Thoracic aorta (tissue), 2 donors: ENCODE measurements around the gene PBX2. TPM values are rescaled to one million over a fixed set of nuclear protein-coding genes. Genes with fewer than 3 reads are reported as not detected.

Source experiments
- ATAC-seq: fragments of 150-250 bp; one replicate; pipeline ENCODE4 v1.8.0; 2017; ENCODE audit warnings: low read depth; ENCODE audit not compliant: insufficient number of reproducible peaks, low FRiP score
- DNase-seq: peaks from one replicate; pipeline ENCODE4 v3.0.0-alpha.2; 2020; ENCODE audit warnings: low spot score
- H3K27ac ChIP-seq, 2 donors: fragments of 200-600 bp; sonication (generic); 1 replicate in 1 of 2; 2 replicates in 1 of 2; pipeline ENCODE4 v1.5.1; 2016; ENCODE audit warnings: mild to moderate bottlenecking in 2 of 2, moderate library complexity in 2 of 2
- H3K27me3 ChIP-seq: fragments of 200-600 bp; sonication (generic); replicated peaks from 2 replicates; pipeline ENCODE4 v1.6.0; 2016; ENCODE audit warnings: mild to moderate bottlenecking; ENCODE audit not compliant: insufficient read depth
- H3K36me3 ChIP-seq: fragments of 200-600 bp; sonication (generic); one replicate; pipeline ENCODE4 v1.5.1; 2016
- H3K4me1 ChIP-seq, 2 donors: fragments of 200-600 bp; sonication (generic); 1 replicate in 1 of 2; 2 replicates in 1 of 2; pipeline versions ENCODE4 v1.5.1 to v1.6.0; 2016; ENCODE audit warnings: low read depth in 2 of 2, mild to moderate bottlenecking in 1 of 2; ENCODE audit not compliant: control insufficient read depth in 1 of 2
- H3K4me3 ChIP-seq: fragments of 200-600 bp; sonication (generic); 2 replicates; pipeline ENCODE4 v1.5.1; 2016; ENCODE audit warnings: mild to moderate bottlenecking
- H3K9me3 ChIP-seq: fragments of 200-600 bp; sonication (generic); 2 replicates; pipeline ENCODE4 v1.5.1; 2016
- CTCF ChIP-seq: fragments of 200-600 bp; sonication (generic); IDR thresholded peaks from one replicate; pipeline ENCODE4 v1.5.1; 2019; ENCODE audit warnings: antibody characterized with exemption
- total RNA-seq, 2 donors: library from RNA; depleted of rRNA; stranded (reverse); fragments of >200 nt; gene quantifications; one replicate each; pipeline versions ENCODE4 v1.1.0 to v1.2.3, GENCODE V29; 2016

PBX2 gene
- total RNA-seq, 2 donors from 2014 or later: 35.7 to 59.4 TPM

- Histone ChIP-seq H3K9me3 (no peaks in the 10 kb centered on the region), H3K4me3 (no peak overlapping the region), H3K27ac (no peak overlapping the region), H3K4me1 (no peaks in the 10 kb centered on the region), H3K36me3 (peaks cover 28% of the 10 kb centered on the region), H3K27me3 (no peaks in the 10 kb centered on the region)
- DNase-seq (no peak), ATAC-seq (no peak)
- no peak for TF ChIP-seq CTCF
Observed at GRCh38 chr6:32167761-32168262, 22.2 kb downstream of the PBX2 start.

DNA sequence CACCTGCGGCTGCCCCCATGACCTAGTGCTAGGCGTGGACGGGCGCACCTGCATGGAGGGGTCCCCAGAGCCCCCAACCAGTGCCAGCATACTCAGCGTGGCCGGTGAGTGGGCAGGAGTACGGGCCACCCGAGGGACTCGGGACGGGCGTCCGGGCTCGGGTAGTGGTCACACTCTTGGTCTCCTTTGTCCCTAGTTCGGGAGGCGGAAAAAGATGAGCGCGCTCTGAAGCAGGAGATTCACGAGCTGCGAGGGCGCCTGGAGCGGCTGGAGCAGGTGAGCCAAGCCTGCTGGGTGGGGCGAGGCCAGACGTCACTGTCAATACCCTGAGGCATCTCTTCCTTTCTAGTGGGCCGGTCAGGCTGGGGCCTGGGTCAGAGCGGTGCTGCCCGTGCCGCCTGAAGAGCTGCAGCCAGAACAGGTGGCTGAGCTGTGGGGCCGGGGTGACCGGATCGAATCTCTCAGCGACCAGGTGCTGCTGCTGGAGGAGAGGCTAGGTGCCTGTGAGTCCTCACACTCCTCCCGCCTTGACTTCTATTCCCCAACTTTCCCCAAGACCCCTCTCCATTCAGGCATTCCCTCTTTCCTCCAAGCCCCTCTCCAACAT is 22.7 kb downstream of the PBX2 start:
- H3K4me1 ChIP-seq: no peaks in the 10 kb centered on the region
- no peak for ATAC-seq
- H3K4me3 ChIP-seq: no peak overlapping the region
- H3K9me3 ChIP-seq: no peaks in the 10 kb centered on the region
- peaks cover 28% of the 10 kb centered on the region for H3K36me3 ChIP-seq
- no peak overlapping the region for H3K27ac ChIP-seq
- no peak for DNase-seq
- TF ChIP-seq CTCF: no peak
- no peaks in the 10 kb centered on the region for H3K27me3 ChIP-seq

DNA sequence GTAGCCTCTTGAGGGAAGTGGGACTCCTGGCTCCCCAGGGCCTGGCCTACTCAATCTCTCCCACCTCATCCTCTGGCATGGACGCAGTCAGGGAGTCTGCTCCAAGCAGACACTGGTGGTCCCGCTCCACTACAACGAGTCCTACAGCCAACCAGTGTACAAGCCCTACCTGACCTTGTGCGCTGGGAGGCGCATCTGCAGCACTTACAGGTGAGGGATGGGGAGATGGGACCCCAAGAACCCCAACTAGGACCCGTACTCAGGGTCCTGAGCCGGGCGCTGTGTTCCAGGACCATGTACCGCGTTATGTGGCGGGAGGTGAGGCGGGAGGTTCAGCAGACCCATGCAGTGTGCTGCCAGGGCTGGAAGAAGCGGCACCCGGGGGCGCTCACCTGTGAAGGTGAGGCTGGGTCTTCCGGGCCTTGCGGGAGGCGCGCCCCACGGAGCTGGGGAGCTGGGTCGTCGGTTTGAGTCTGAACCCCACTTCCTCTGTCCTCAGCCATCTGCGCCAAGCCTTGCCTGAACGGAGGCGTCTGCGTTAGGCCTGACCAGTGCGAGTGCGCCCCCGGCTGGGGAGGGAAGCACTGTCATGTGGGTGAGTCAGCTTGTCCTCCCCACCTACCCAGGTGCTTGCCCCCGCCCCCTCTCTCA is 23.5 kb downstream of the PBX2 start:
- no peak for TF ChIP-seq CTCF

GRCh38 chr6:32164295-32164694 is 25.7 kb downstream of the PBX2 start, which contains the start of gene EGFL8:
EGFL8 (plus strand) TSS chr6:32164595; CDS start chr6:32166166, 1,571 bp downstream.
- TF ChIP-seq CTCF: no peak
- no peaks in the 10 kb centered on the region for H3K9me3 ChIP-seq
- H3K27me3 ChIP-seq: no peaks in the 10 kb centered on the region
- H3K36me3 ChIP-seq: peaks cover 19% of the 10 kb centered on the region
- no peak within 1 kb of the TSS for H3K27ac ChIP-seq
- H3K4me1 ChIP-seq: no peaks in the 10 kb centered on the region
- no peak within 1 kb of the TSS for H3K4me3 ChIP-seq
- no peak for DNase-seq
- no peak for ATAC-seq

More for the DNA sequence above, 23.5 kb downstream of the PBX2 start:
- Histone ChIP-seq H3K9me3 (no peaks in the 10 kb centered on the region), H3K4me1 (no peaks in the 10 kb centered on the region), H3K27ac (no peak overlapping the region), H3K4me3 (no peak overlapping the region), H3K36me3 (peaks cover 28% of the 10 kb centered on the region), H3K27me3 (no peaks in the 10 kb centered on the region)
- DNase-seq (no peak), ATAC-seq (no peak)

DNA sequence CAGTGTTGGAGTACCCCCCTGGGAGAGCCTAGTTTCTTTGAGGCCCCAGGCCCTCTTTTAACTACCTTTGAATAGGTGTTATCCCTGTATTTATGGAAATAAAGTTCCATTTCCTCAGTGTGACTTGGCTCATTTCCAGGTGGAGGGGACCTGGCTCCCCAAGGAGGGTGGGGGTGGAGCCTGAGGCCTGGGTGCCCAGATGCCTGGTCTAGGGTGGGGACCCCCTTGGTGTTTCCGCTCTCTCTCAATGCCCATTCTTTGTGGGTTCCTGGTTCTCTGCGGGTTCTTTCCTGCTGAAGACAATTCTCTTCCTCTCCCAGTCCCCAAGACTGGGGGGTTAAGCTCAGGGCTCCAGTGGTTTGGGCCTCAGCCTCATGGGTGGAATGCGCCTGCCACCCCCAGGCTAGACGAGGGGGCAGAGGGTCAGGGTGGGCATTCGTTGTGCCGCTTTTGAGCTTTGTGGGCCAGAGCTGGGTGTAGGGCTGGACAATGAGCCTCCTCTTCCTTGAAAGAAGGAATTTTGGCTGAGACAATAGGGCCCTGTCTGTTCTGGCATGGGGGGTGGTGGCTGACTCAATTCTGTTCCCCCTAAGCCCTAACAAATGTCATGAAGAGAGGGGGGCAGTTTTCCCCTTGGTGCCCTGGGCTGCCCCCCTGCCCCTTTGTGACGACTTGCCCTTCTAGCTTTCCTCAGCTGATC is 26.3 kb downstream of the PBX2 start:
- no peak for ATAC-seq
- Histone ChIP-seq H3K4me3 (no peak overlapping the region), H3K27me3 (no peaks in the 10 kb centered on the region), H3K36me3 (peaks cover 16% of the 10 kb centered on the region), H3K27ac (no peak overlapping the region), H3K9me3 (no peaks in the 10 kb centered on the region), H3K4me1 (no peaks in the 10 kb centered on the region)
- no peak for TF ChIP-seq CTCF
- no peak for DNase-seq
